GM21576 (cell line): ENCODE measurements around the gene TOPBP1.
A peak's percentile ranks its signal among the peaks of the same experiment; 100 is the strongest.
"Not testable (repeated sequence)": the region's sequence is repeated elsewhere in the genome, so short reads cannot be mapped to it uniquely, and the experiment has no call there.

Experiments
- ATAC-seq: cut with Tn5 transposase; IDR thresholded peaks from one replicate; pipeline ENCODE4 v1.9.1; 2021; ENCODE audit warnings: mild to moderate bottlenecking, moderate library complexity; ENCODE audit not compliant: unreplicated experiment

TOPBP1 gene

GRCh38 chr3:133661454-133662277 is at the start of gene TOPBP1:
Gene TOPBP1, minus strand, starts transcription at chr3:133661941. Its CDS starts 814 bp downstream, at chr3:133661127.
- ATAC-seq: peak; percentile 81

GRCh38 chr3:133711013-133711412 is 49.3 kb upstream of the TOPBP1 start:
- no peak for ATAC-seq

- no peak for ATAC-seq
Observed at GRCh38 chr3:133709139-133709750, 47.5 kb upstream of the TOPBP1 start.

GRCh38 chr3:133706033-133706432 is 44.3 kb upstream of the TOPBP1 start:
- no peak for ATAC-seq

- no peak for ATAC-seq
Observed at GRCh38 chr3:133703915-133704314, 42.2 kb upstream of the TOPBP1 start.

GRCh38 chr3:133701435-133702358 is 40.0 kb upstream of the TOPBP1 start:
- ATAC-seq: no peak

GRCh38 chr3:133700351-133700750 is 38.6 kb upstream of the TOPBP1 start:
- ATAC-seq: no peak

GRCh38 chr3:133699903-133700302 is 38.2 kb upstream of the TOPBP1 start:
- no peak for ATAC-seq

GRCh38 chr3:133699467-133699866 is 37.7 kb upstream of the TOPBP1 start:
- ATAC-seq: no peak

GRCh38 chr3:133697960-133698359 is 36.2 kb upstream of the TOPBP1 start:
- ATAC-seq: no peak

- ATAC-seq: no peak
Observed at GRCh38 chr3:133695560-133696171, 33.9 kb upstream of the TOPBP1 start.

GRCh38 chr3:133694288-133695268 is 32.8 kb upstream of the TOPBP1 start:
- no peak for ATAC-seq

GRCh38 chr3:133693821-133694220 is 32.1 kb upstream of the TOPBP1 start:
- no peak for ATAC-seq

- ATAC-seq: no peak
Observed at GRCh38 chr3:133692759-133693158, 31.0 kb upstream of the TOPBP1 start.

GRCh38 chr3:133691273-133692107 is 29.7 kb upstream of the TOPBP1 start:
- ATAC-seq: no peak

- ATAC-seq: not testable (repeated sequence)
Observed at GRCh38 chr3:133677993-133678392, 16.3 kb upstream of the TOPBP1 start.

GRCh38 chr3:133676336-133677118 is 14.8 kb upstream of the TOPBP1 start:
- ATAC-seq: no peak
